DND-41 (cell line): ENCODE data around the gene KPTN.
"Not testable (repeated sequence)": the region's sequence is repeated elsewhere in the genome, so short reads cannot be mapped to it uniquely, and the experiment has no call there.

Experiments used
- CTCF ChIP-seq: IDR thresholded peaks from 2 replicates; pipeline ENCODE4 v1.5.1; 2012; ENCODE audit warnings: borderline replicate concordance, low read length, moderate library complexity, mild to moderate bottlenecking; ENCODE audit not compliant: poor library complexity, severe bottlenecking; ENCODE audit errors: extremely low read depth
- EZH2 ChIP-seq: IDR thresholded peaks from 3 replicates; pipeline ENCODE4 v1.6.1; 2012; ENCODE audit warnings: borderline replicate concordance, low read depth, mild to moderate bottlenecking, moderate library complexity, low read length, inconsistent platforms; ENCODE audit not compliant: severe bottlenecking

- not testable (repeated sequence) for TF ChIP-seq CTCF, EZH2
These were observed 2.2 kb upstream of the KPTN start for GRCh38 chr19:47486220-47486619.
